H1 (cell line): ENCODE measurements around the gene SLC39A11. TPM values are rescaled to one million over a fixed set of nuclear protein-coding genes. Genes with fewer than 3 reads are reported as not detected.

Source experiments
- CTCF ChIA-PET: fragments of 300-600 bp; sonication (Branson Sonifier 250); formaldehyde crosslinking; loops from one replicate; lab custom pipeline; 2021; ENCODE audit not compliant: partially characterized antibody; lab: Charles Lee
- POLR2A ChIA-PET: fragments of 300-600 bp; sonication (Branson Sonifier 250); formaldehyde crosslinking; loops from one replicate; lab custom pipeline; 2021; ENCODE audit warnings: inconsistent platforms; ENCODE audit not compliant: partially characterized antibody; lab: Charles Lee
- DNase-seq, 2 experiments: peaks; one replicate each; pipeline versions ENCODE4 v3.0.0 to v3.0.0-alpha.2; 2010 to 2022; ENCODE audit warnings: low spot score in 2 of 2, low read depth in 1 of 2, mixed read lengths in 1 of 2
- FAIRE-seq: peaks from 2 replicates; lab custom pipeline; 2011; peaks lifted over from hg19 to GRCh38; lab: Jason Lieb, UNC
- H2AFZ ChIP-seq: 2 replicates; pipeline ENCODE4 v1.8.1; 2012; ENCODE audit warnings: low read length, inconsistent platforms
- H2AK5ac ChIP-seq: 2 replicates; pipeline ENCODE4 v1.6.1; 2013; ENCODE audit warnings: low read depth, low read length
- H2BK120ac ChIP-seq: replicated peaks from 2 replicates; pipeline ENCODE3; 2013; ENCODE audit warnings: low read depth, low read length, inconsistent platforms
- H2BK12ac ChIP-seq: 2 replicates; pipeline ENCODE4 v1.6.1; 2013; ENCODE audit warnings: low read depth, low read length
- H2BK15ac ChIP-seq: 2 replicates; pipeline ENCODE4 v1.6.1; 2013; ENCODE audit warnings: low read length
- H2BK20ac ChIP-seq: 2 replicates; pipeline ENCODE4 v1.6.1; 2013; ENCODE audit warnings: low read length
- H2BK5ac ChIP-seq: 2 replicates; pipeline ENCODE4 v1.6.1; 2013; ENCODE audit warnings: low read depth, low read length
- H3K14ac ChIP-seq: 2 replicates; pipeline ENCODE4 v1.6.1; 2013; ENCODE audit warnings: inconsistent platforms; ENCODE audit not compliant: insufficient read length
- H3K18ac ChIP-seq: 2 replicates; pipeline ENCODE4 v1.6.1; 2013; ENCODE audit warnings: low read length; ENCODE audit errors: extremely low read depth
- H3K23ac ChIP-seq: 2 replicates; pipeline ENCODE4 v1.6.1; 2013; ENCODE audit warnings: inconsistent platforms; ENCODE audit not compliant: insufficient read length
- H3K23me2 ChIP-seq: 2 replicates; pipeline ENCODE4 v1.6.1; 2013; ENCODE audit warnings: low read depth, low read length
- H3K27ac ChIP-seq: 2 replicates; pipeline ENCODE4 v1.6.1; 2011; ENCODE audit warnings: low read depth, low read length, inconsistent platforms
- H3K27me3 ChIP-seq, 4 experiments: replicated peaks in 1 of 4; 1 replicate in 1 of 4; 2 replicates in 3 of 4; pipeline versions ENCODE4 v1.6.1 to v1.8.1; 2011 to 2013; ENCODE audit warnings: low read length in 3 of 4, mild to moderate bottlenecking in 3 of 4, inconsistent platforms in 2 of 4, mixed read lengths in 2 of 4, moderate library complexity in 1 of 4; ENCODE audit not compliant: control insufficient read depth in 3 of 4, insufficient read depth in 3 of 4; ENCODE audit errors: extremely low read depth in 1 of 4
- H3K36me3 ChIP-seq, 4 experiments: 2 replicates each; pipeline versions ENCODE4 v1.6.1 to v1.8.1; 2011 to 2013; ENCODE audit warnings: mild to moderate bottlenecking in 4 of 4, low read length in 3 of 4, moderate library complexity in 2 of 4, control low read depth in 1 of 4, inconsistent platforms in 1 of 4; ENCODE audit not compliant: insufficient read depth in 4 of 4, control insufficient read depth in 2 of 4
- H3K4ac ChIP-seq: replicated peaks from 2 replicates; pipeline ENCODE3; 2013; ENCODE audit warnings: low read length, low read depth, mixed read lengths, inconsistent platforms; ENCODE audit not compliant: insufficient read length
- H3K4me1 ChIP-seq, 4 experiments: replicated peaks in 1 of 4; 1 replicate in 1 of 4; 2 replicates in 3 of 4; pipeline versions ENCODE4 v1.6.1 to v1.8.1; 2011 to 2013; ENCODE audit warnings: low read length in 3 of 4, inconsistent platforms in 2 of 4, mixed read lengths in 1 of 4; ENCODE audit not compliant: insufficient read depth in 4 of 4, control insufficient read depth in 3 of 4
- H3K4me2 ChIP-seq, 2 experiments: 2 replicates each; pipeline versions ENCODE4 v1.6.1 to v1.8.1; 2011 to 2013; ENCODE audit warnings: low read depth in 2 of 2, low read length in 2 of 2, control low read depth in 1 of 2, inconsistent platforms in 1 of 2, mild to moderate bottlenecking in 1 of 2; ENCODE audit not compliant: insufficient read depth in 1 of 2
- H3K4me3 ChIP-seq, 4 experiments: fragments of 200-600, 300-600 bp in 1 of 4; sonication (generic), shearing (Covaris generic), sonication (Bioruptor Twin) in 1 of 4; 2 replicates each; pipeline versions ENCODE4 v1.5.1 to v1.8.1; 2011 to 2016; ENCODE audit warnings: low read length in 4 of 4, low read depth in 3 of 4, control low read depth in 2 of 4, inconsistent platforms in 2 of 4, mild to moderate bottlenecking in 2 of 4, mixed read lengths in 1 of 4, moderate library complexity in 1 of 4; ENCODE audit not compliant: insufficient read depth in 2 of 4; ENCODE audit errors: extremely low read depth in 1 of 4
- H3K56ac ChIP-seq: replicated peaks from 2 replicates; pipeline ENCODE3; 2013; ENCODE audit warnings: low read depth, mild to moderate bottlenecking, mixed read lengths, low read length, inconsistent platforms; ENCODE audit not compliant: insufficient read length
- H3K79me1 ChIP-seq: 2 replicates; pipeline ENCODE4 v1.6.1; 2013; ENCODE audit warnings: low read depth, low read length, control low read depth
- H3K79me2 ChIP-seq, 2 experiments: 2 replicates each; pipeline versions ENCODE4 v1.6.1 to v1.8.1; 2012 to 2013; ENCODE audit warnings: low read length in 2 of 2, mild to moderate bottlenecking in 2 of 2, inconsistent platforms in 1 of 2; ENCODE audit not compliant: insufficient read depth in 2 of 2, control insufficient read depth in 1 of 2
- H3K9ac ChIP-seq, 4 experiments: replicated peaks in 1 of 4; 1 replicate in 1 of 4; 2 replicates in 3 of 4; pipeline versions ENCODE4 v1.6.1 to v1.8.1; 2011 to 2013; ENCODE audit warnings: low read depth in 3 of 4, low read length in 3 of 4, control low read depth in 2 of 4, mild to moderate bottlenecking in 2 of 4, moderate library complexity in 2 of 4, inconsistent platforms in 1 of 4; ENCODE audit errors: extremely low read depth in 1 of 4
- H3K9me3 ChIP-seq, 2 experiments: 2 replicates each; pipeline versions ENCODE4 v1.6.1 to v1.8.1; 2012 to 2013; ENCODE audit warnings: mild to moderate bottlenecking in 2 of 2, moderate library complexity in 2 of 2, control low read depth in 1 of 2, inconsistent platforms in 1 of 2, low read depth in 1 of 2, low read length in 1 of 2, mixed read lengths in 1 of 2; ENCODE audit not compliant: insufficient read depth in 2 of 2
- H4K20me1 ChIP-seq, 2 experiments: replicated peaks in 1 of 2; 2 replicates each; pipeline versions ENCODE3 to v1.8.1; 2011 to 2013; ENCODE audit warnings: inconsistent platforms in 2 of 2, low read length in 2 of 2, mild to moderate bottlenecking in 1 of 2; ENCODE audit not compliant: insufficient read depth in 2 of 2, control insufficient read depth in 1 of 2
- H4K5ac ChIP-seq: 2 replicates; pipeline ENCODE4 v1.6.1; 2013; ENCODE audit warnings: low read length, low read depth, mixed read lengths, inconsistent platforms; ENCODE audit not compliant: insufficient read length
- H4K8ac ChIP-seq: 2 replicates; pipeline ENCODE4 v1.8.0; 2013; ENCODE audit warnings: mild to moderate bottlenecking, moderate library complexity, low read length, inconsistent platforms; ENCODE audit not compliant: insufficient read depth; ENCODE audit errors: extremely low read depth
- H4K91ac ChIP-seq: replicated peaks from 2 replicates; pipeline ENCODE3; 2013; ENCODE audit warnings: low read length, mixed read lengths, inconsistent platforms; ENCODE audit not compliant: insufficient read length
- BCL11A ChIP-seq, 2 experiments: IDR thresholded peaks; one replicate each; pipeline ENCODE4 v1.6.1; 2011; ENCODE audit warnings: low read depth in 2 of 2, low read length in 2 of 2, mild to moderate bottlenecking in 2 of 2
- CTBP2 ChIP-seq: IDR thresholded peaks from 2 replicates; pipeline ENCODE4 v1.7.0; 2011; ENCODE audit warnings: borderline replicate concordance, mild to moderate bottlenecking, moderate library complexity, mixed read lengths, low read length; ENCODE audit not compliant: insufficient read depth, insufficient read length
- EGR1 ChIP-seq: IDR thresholded peaks from 2 replicates; pipeline ENCODE4 v1.6.1; 2011; ENCODE audit warnings: low read depth, low read length, borderline replicate concordance
- FOSL1 ChIP-seq: IDR thresholded peaks from 2 replicates; pipeline ENCODE4 v1.6.1; 2011; ENCODE audit warnings: mild to moderate bottlenecking, low read depth, low read length, moderate library complexity; ENCODE audit not compliant: insufficient read depth
- HDAC2 ChIP-seq, 2 experiments: fragments of 300-600 bp in 1 of 2; sonication (generic) in 1 of 2; IDR thresholded peaks; 2 replicates each; pipeline ENCODE4 v1.6.1; 2011 to 2012; ENCODE audit warnings: low read depth in 2 of 2, low read length in 2 of 2, mild to moderate bottlenecking in 2 of 2, moderate library complexity in 2 of 2, borderline replicate concordance in 1 of 2, inconsistent platforms in 1 of 2
- KDM1A ChIP-seq: fragments of 200-600, 300-600 bp; sonication (generic); IDR thresholded peaks from 2 replicates; pipeline ENCODE4 v1.7.1; 2016; ENCODE audit warnings: mild to moderate bottlenecking, low read length, borderline replicate concordance
- NANOG ChIP-seq: IDR thresholded peaks from 2 replicates; pipeline ENCODE4 v1.6.1; 2011; ENCODE audit warnings: low read length, low read depth, mild to moderate bottlenecking, inconsistent platforms; ENCODE audit not compliant: insufficient read depth, poor library complexity, severe bottlenecking
- PHF8 ChIP-seq: fragments of 200-600 bp; sonication (generic); conservative IDR thresholded peaks from 2 replicates; pipeline ENCODE4 v1.7.1; 2012; ENCODE audit warnings: low read depth, mild to moderate bottlenecking, inconsistent platforms, low read length, moderate library complexity
- RFX5 ChIP-seq: IDR thresholded peaks from 2 replicates; pipeline ENCODE4 v1.6.1; 2011; ENCODE audit warnings: low read depth, low read length, improper control_type of control experiment, borderline replicate concordance
- RNF2 ChIP-seq: fragments of 200-900, 300-1000 bp; sonication (generic); IDR thresholded peaks from 2 replicates; pipeline ENCODE4 v1.7.1; 2016; ENCODE audit warnings: borderline replicate concordance, low read depth, mild to moderate bottlenecking, antibody characterized with exemption, low read length; ENCODE audit not compliant: poor library complexity, severe bottlenecking; ENCODE audit errors: missing control alignments
- SAP30 ChIP-seq: fragments of 300-600 bp; sonication (generic); IDR thresholded peaks from 2 replicates; pipeline ENCODE4 v1.7.1; 2012; ENCODE audit warnings: low read length, moderate library complexity, mild to moderate bottlenecking, inconsistent platforms; ENCODE audit not compliant: insufficient read depth, insufficient replicate concordance
- SUZ12 ChIP-seq: fragments of 200-600 bp; sonication (generic); IDR thresholded peaks from 2 replicates; pipeline ENCODE4 v1.6.1; 2012; ENCODE audit warnings: mild to moderate bottlenecking, inconsistent platforms, low read length, moderate library complexity, mixed read lengths
- ZNF274 ChIP-seq: IDR thresholded peaks from 2 replicates; pipeline ENCODE4 v1.7.0; 2012; ENCODE audit warnings: low read length, borderline replicate concordance; ENCODE audit errors: extremely low read depth
- WGBS, 2 experiments: shearing (Covaris generic) in 1 of 2; methylation state at CpG; one replicate each; pipeline versions ENCODE4 v1.1.6 to v1.1.7; 2013 to 2015; ENCODE audit warnings: low lambda C conversion rate in 2 of 2, mixed read lengths in 2 of 2, inconsistent platforms in 1 of 2, low coverage in 1 of 2, missing lambda C conversion rate in 1 of 2; ENCODE audit not compliant: insufficient replicate concordance in 2 of 2, insufficient coverage in 1 of 2, insufficient read length in 1 of 2; ENCODE audit errors: extremely low coverage in 1 of 2, missing lambda C conversion rate in 1 of 2; 5-methylcytosine and 5-hydroxymethylcytosine counted together
- polyA plus RNA-seq, 7 experiments: library from polyadenylated mRNA; depleted of rRNA in 3 of 7; stranded (reverse) in 5 of 7; unstranded in 2 of 7; fragments of >200 nt in 5 of 7; fragments of 200-250 nt in 2 of 7; gene quantifications; 1 replicate in 5 of 7; 2 replicates in 1 of 7; 4 replicates in 1 of 7; pipeline versions ENCODE4 v1.2.1 to v1.2.3, GENCODE V29; 2011 to 2013; ENCODE audit warnings: missing spikeins in 2 of 7, mixed read lengths in 2 of 7
- total RNA-seq: library from RNA; stranded (reverse); fragmentation: NEBNext Ultra II Directional; extraction: Animal tissue kit (Norgen Biotek cat#: 25700); gene quantifications from 2 replicates; pipeline ENCODE4 v1.2.1, GENCODE V29; 2021

The SLC39A11 gene
- total and polyA plus RNA-seq, 2 of the 8 experiments (the other 6 are each of a cell fraction or from before 2014, with no cell fraction given) = 12.2 to 19.6 TPM

DNA sequence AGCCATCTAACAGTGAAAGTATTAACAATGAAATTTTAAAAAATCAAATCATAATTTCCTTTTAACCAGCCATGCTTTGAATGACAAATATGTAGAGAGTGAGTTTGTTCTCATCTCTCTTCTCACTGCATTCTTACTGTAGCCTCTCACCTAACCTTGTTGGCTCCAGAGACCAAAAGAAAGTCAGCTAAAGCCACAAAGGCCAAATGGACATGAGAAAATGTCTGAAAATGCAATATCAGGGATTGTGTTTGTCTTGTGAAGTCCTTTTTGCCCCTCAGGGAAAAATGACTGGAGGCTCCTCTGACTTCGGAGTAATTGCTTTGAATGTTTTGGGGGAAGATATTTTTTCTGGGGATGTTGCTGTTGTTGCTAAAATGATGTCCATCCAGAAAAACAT, 166.3 kb downstream of the SLC39A11 start:
- H3K4me3 ChIP-seq = no peak overlapping the region
- CTCF ChIA-PET = interaction anchor here (1.1 to 1.9 kb wide), 3 partner anchors 14 to 59 kb away, joined by 3 to 4 read pairs (median 4); no protein-coding TSS in a partner anchor
- no peaks in the 10 kb centered on the region for H3K27me3 ChIP-seq
- no peak overlapping the region for H4K5ac ChIP-seq
- no peaks in the 10 kb centered on the region for H3K36me3 ChIP-seq
- FAIRE-seq (no peak), DNase-seq (no peak)
- no peaks in the 10 kb centered on the region for H3K23me2 ChIP-seq
- no peak overlapping the region for H2BK15ac ChIP-seq
- 95% methylated on average over 1 of the region's 1 CpG; no CpG with 5 or more reads in 1 of the 2 experiments for WGBS, 2 experiments
- no peak overlapping the region for H2BK20ac ChIP-seq
- no peak overlapping the region for H3K23ac ChIP-seq
- no peak overlapping the region for H3K4me2 ChIP-seq
- no peak overlapping the region for H2BK5ac ChIP-seq
- no peak overlapping the region for H2AFZ ChIP-seq
- H3K56ac ChIP-seq = no peak overlapping the region
- no peaks in the 10 kb centered on the region for H3K9me3 ChIP-seq
- no peak overlapping the region for H3K4ac ChIP-seq
- H3K79me1 ChIP-seq = no peaks in the 10 kb centered on the region
- H3K18ac ChIP-seq = no peak overlapping the region
- no peak overlapping the region for H3K14ac ChIP-seq
- no peak overlapping the region for H3K9ac ChIP-seq
- H4K20me1 ChIP-seq = no peaks in the 10 kb centered on the region
- H2BK12ac ChIP-seq = no peak overlapping the region
- no peak overlapping the region for H2AK5ac ChIP-seq
- POLR2A ChIA-PET = no interaction called here
- H4K91ac ChIP-seq = no peak overlapping the region
- no peak overlapping the region for H2BK120ac ChIP-seq
- H3K4me1 ChIP-seq = no peaks in the 10 kb centered on the region
- H3K27ac ChIP-seq = no peak overlapping the region
- H4K8ac ChIP-seq = no peak overlapping the region
- no peaks in the 10 kb centered on the region for H3K79me2 ChIP-seq
- no peak for TF ChIP-seq PHF8
- no peak for TF ChIP-seq SUZ12
- TF ChIP-seq KDM1A = no peak
- TF ChIP-seq NANOG = no peak
- no peak for TF ChIP-seq EGR1
- TF ChIP-seq ZNF274 = no peak
- no peak for TF ChIP-seq RNF2
- no peak for TF ChIP-seq CTBP2
- TF ChIP-seq RFX5 = no peak
- TF ChIP-seq BCL11A (IDR thresholded peaks at IDR 0.05; ENCODE audit: low read depth in 2 of 2, low read length in 2 of 2) = no peak
- TF ChIP-seq FOSL1 = no peak
- no peak for TF ChIP-seq SAP30
- TF ChIP-seq HDAC2 (IDR thresholded peaks at IDR 0.05; ENCODE audit: borderline replicate concordance in 1 of 2, low read depth in 2 of 2, low read length in 2 of 2) = no peak
